Measurements from ENCODE around the gene HSFY1.
"Not testable (repeated sequence)": the region's sequence is repeated elsewhere in the genome, so short reads cannot be mapped to it uniquely, and the experiment has no call there.

Gene HSFY1

GRCh38 chrY:18546420-18546819 is at the start of gene HSFY1:
HSFY1 (plus strand) TSS chrY:18546720; CDS start chrY:18546788, 68 bp downstream.
- DNase-seq, result not testable (repeated sequence)

GRCh38 chrY:18504266-18504665 is 42.3 kb upstream of the HSFY1 start:
- not testable (repeated sequence) for DNase-seq

GRCh38 chrY:18530995-18531655 is 15.4 kb upstream of the HSFY1 start:
- not testable (repeated sequence) for DNase-seq

GRCh38 chrY:18538952-18539351 is 7.6 kb upstream of the HSFY1 start:
- DNase-seq, result not testable (repeated sequence)

- DNase-seq, result not testable (repeated sequence)
Measured at GRCh38 chrY:18553132-18553531, 6.6 kb downstream of the HSFY1 start.

- not testable (repeated sequence) for DNase-seq
Measured at GRCh38 chrY:18565915-18566314, 19.4 kb downstream of the HSFY1 start.

Measured in NCI-H748 treated with DMSO at 0.1 percent for 48 hours (cell line).